Neural crest cell (in vitro differentiated cells): ENCODE measurements around the gene ARHGEF17. TPM values are rescaled to one million over a fixed set of nuclear protein-coding genes. Genes with fewer than 3 reads are reported as not detected.

Experiments
- DNase-seq: peaks from one replicate; pipeline ENCODE4 v3.0.0; 2021; ENCODE audit warnings: low read depth, mixed read lengths, low spot score
- H3K27ac Mint-ChIP-seq: one replicate; pipeline ENCODE4 v1.8.0; 2021; ENCODE audit warnings: mild to moderate bottlenecking, mixed read lengths; ENCODE audit not compliant: unreplicated experiment
- H3K27me3 Mint-ChIP-seq: 2 replicates; pipeline ENCODE4 v1.8.0; 2021; ENCODE audit warnings: low read depth, mild to moderate bottlenecking, mixed read lengths
- H3K36me3 Mint-ChIP-seq: 2 replicates; pipeline ENCODE4 v1.8.0; 2021; ENCODE audit warnings: low read depth, mild to moderate bottlenecking, mixed read lengths
- H3K4me1 Mint-ChIP-seq: 2 replicates; pipeline ENCODE4 v1.8.0; 2021; ENCODE audit warnings: mixed read lengths
- H3K4me3 Mint-ChIP-seq: one replicate; pipeline ENCODE4 v1.8.0; 2021; ENCODE audit warnings: mild to moderate bottlenecking, mixed read lengths
- H3K9me3 Mint-ChIP-seq: 2 replicates; pipeline ENCODE4 v1.8.0; 2021; ENCODE audit warnings: mixed read lengths
- total RNA-seq: library from RNA; stranded (reverse); gene quantifications from 2 replicates; pipeline ENCODE4 v1.2.1, GENCODE V29; 2021
- TF ChIP-seq, protein P1 (sequence below): fragments of 200-600 bp; sonication (generic); conservative IDR thresholded peaks from 2 replicates; pipeline ENCODE4 v1.5.0; 2021; ENCODE audit warnings: antibody characterized with exemption, mild to moderate bottlenecking

Gene ARHGEF17
- total RNA-seq, 1 donor from 2014 or later: 55.7 TPM

DNA sequence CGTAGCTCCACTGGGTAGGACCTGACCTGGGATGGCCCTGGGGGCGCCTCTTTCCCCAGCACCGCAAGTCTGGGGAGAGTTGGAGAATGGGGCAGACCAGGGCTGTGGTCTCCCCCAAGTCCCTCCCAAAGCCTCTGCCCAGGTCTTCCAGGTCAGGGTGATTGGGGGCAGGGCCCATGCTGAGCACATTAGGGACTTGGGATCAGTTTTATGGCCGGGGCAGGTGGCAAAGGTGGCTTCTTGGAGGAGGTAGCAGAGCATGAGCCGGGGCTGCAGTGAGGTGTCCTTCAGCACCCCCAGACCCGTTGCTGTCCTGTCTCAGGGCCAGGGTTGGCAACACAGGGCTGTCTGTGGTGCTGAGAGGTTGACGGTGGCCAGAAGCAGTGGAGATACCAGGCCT lies 74.1 kb downstream of the ARHGEF17 start:
- no peaks in the 10 kb centered on the region for H3K27me3 Mint-ChIP-seq
- no peaks in the 10 kb centered on the region for H3K9me3 Mint-ChIP-seq
- H3K4me3 Mint-ChIP-seq: no peak overlapping the region
- peaks cover 25% of the 10 kb centered on the region for H3K4me1 Mint-ChIP-seq
- DNase-seq: no peak
- no peak overlapping the region for H3K27ac Mint-ChIP-seq
- H3K36me3 Mint-ChIP-seq: no peaks in the 10 kb centered on the region
- TF ChIP-seq, protein P1, sequence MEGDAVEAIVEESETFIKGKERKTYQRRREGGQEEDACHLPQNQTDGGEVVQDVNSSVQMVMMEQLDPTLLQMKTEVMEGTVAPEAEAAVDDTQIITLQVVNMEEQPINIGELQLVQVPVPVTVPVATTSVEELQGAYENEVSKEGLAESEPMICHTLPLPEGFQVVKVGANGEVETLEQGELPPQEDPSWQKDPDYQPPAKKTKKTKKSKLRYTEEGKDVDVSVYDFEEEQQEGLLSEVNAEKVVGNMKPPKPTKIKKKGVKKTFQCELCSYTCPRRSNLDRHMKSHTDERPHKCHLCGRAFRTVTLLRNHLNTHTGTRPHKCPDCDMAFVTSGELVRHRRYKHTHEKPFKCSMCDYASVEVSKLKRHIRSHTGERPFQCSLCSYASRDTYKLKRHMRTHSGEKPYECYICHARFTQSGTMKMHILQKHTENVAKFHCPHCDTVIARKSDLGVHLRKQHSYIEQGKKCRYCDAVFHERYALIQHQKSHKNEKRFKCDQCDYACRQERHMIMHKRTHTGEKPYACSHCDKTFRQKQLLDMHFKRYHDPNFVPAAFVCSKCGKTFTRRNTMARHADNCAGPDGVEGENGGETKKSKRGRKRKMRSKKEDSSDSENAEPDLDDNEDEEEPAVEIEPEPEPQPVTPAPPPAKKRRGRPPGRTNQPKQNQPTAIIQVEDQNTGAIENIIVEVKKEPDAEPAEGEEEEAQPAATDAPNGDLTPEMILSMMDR: no peak

DNA sequence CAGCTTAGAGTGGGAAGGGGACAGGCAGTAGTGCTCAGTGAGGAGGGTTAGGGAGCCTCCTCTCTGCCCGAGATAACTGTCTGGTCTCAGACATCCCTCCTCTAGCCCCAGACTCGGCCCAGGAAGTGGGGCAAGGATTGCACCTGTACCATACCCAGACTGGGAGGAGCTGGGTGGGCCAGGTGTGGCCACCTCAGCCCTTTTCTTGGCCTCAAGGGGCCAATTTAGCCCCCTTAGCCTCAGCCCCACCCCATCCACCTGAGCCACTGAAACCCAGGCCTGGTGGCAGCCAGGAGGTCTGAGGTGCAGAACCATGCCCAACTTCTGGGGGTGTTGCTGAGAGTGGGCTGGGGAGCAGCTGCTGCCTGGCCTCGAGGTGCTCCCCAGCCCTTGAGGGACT lies 74.7 kb downstream of the ARHGEF17 start:
- Mint-ChIP-seq H3K4me1 (peaks cover 24% of the 10 kb centered on the region), H3K27ac (no peak overlapping the region), H3K27me3 (no peaks in the 10 kb centered on the region)

DNA sequence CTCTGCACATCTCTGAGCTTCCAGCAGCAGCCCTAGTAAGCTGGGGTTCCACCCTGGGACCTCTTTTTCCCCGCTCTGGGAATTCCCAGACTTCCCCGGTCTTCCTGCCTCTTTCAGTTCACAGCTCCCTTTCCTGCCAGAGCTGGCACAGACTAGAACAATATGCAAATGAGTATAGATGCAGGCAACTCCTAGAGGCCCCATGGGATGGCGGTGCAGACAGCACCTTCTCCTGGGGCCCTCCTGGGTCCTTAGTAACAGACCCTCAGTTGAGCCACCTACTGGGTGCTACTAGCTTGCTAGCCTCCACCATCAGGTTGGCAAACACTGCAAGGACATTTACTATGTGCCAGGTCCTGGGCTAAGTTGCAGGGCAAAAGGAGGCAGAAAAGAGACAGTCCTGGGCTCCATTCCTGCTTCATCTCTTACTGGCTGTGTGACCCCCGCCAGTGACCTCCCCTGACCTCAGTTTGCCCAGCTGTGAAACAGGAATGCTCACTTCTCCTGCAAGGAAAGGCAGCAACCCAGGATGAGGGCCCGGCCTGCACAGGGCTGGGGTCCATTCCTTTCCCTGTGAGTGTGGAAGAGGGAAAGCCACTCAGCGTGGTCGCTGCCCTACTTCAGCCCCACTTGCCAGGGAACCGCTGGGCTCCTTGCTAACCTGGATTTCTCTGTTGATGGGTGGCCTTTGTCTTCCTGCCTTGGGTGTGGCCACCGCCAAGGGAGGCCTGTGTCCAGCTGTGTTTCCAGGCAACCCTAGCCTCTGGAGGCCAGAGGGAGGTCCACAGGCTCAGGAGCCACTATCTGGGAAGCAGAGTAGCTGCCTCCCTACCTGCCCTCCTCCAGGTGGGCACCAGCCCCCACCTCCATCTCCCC lies 75.4 kb downstream of the ARHGEF17 start:
- Mint-ChIP-seq H3K4me1 (peaks cover 24% of the 10 kb centered on the region), H3K4me3 (peak overlapping the region; percentile 59), H3K36me3 (no peaks in the 10 kb centered on the region), H3K27me3 (no peaks in the 10 kb centered on the region), H3K27ac (no peak overlapping the region), H3K9me3 (no peaks in the 10 kb centered on the region)
- TF ChIP-seq, protein P1: no peak
- no peak for DNase-seq

More for the DNA sequence above, 74.7 kb downstream of the ARHGEF17 start:
- Mint-ChIP-seq H3K4me3 (no peak overlapping the region), H3K9me3 (no peaks in the 10 kb centered on the region), H3K36me3 (no peaks in the 10 kb centered on the region)
- DNase-seq: no peak
- TF ChIP-seq, protein P1: no peak

DNA sequence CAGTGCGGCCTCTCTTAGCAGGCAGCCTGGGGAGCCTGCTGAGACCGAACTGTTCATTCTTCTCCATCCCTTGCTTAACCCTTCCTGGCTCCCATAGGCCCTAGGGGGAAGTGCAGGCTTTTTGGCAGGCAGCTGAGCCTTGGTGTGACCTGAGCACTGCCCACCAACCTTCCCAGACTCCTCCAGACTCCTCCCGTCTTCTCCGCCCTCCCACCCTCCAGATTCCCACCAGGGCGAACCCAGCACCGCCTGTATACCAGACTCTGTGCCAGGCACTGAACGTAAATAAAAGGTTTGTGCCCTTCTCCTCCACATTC lies 76.0 kb downstream of the ARHGEF17 start:
- TF ChIP-seq, protein P1: no peak
- no peak for DNase-seq
- no peaks in the 10 kb centered on the region for H3K9me3 Mint-ChIP-seq
- H3K4me1 Mint-ChIP-seq: peaks cover 23% of the 10 kb centered on the region
- no peaks in the 10 kb centered on the region for H3K36me3 Mint-ChIP-seq
- H3K4me3 Mint-ChIP-seq: no peak overlapping the region
- no peak overlapping the region for H3K27ac Mint-ChIP-seq
- no peaks in the 10 kb centered on the region for H3K27me3 Mint-ChIP-seq

DNA sequence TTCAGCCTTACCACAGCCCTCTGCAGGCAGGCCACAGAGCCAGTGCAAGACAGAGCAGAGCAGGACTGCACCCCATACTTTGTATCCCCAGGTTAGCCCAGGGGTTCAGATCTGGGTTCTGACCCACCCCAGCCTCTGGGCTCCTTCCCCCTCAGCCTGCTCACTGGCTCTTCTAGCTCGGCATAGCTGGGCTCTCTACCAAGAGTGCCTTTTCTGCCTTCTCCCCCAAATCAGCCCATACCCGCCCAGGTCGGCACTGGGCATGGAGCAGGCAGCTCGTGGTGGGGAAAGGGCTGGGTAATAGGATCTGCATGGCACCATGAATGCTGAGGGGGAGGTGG lies 76.4 kb downstream of the ARHGEF17 start:
- Mint-ChIP-seq H3K9me3 (no peaks in the 10 kb centered on the region), H3K36me3 (no peaks in the 10 kb centered on the region), H3K27ac (no peak overlapping the region), H3K27me3 (no peaks in the 10 kb centered on the region), H3K4me1 (peaks cover 23% of the 10 kb centered on the region), H3K4me3 (no peak overlapping the region)
- TF ChIP-seq, protein P1: no peak
- no peak for DNase-seq
